ENCODE results near the gene CKAP2.
"Not testable (repeated sequence)": the region's sequence is repeated elsewhere in the genome, so short reads cannot be mapped to it uniquely, and the experiment has no call there.

The CKAP2 gene, protein sequence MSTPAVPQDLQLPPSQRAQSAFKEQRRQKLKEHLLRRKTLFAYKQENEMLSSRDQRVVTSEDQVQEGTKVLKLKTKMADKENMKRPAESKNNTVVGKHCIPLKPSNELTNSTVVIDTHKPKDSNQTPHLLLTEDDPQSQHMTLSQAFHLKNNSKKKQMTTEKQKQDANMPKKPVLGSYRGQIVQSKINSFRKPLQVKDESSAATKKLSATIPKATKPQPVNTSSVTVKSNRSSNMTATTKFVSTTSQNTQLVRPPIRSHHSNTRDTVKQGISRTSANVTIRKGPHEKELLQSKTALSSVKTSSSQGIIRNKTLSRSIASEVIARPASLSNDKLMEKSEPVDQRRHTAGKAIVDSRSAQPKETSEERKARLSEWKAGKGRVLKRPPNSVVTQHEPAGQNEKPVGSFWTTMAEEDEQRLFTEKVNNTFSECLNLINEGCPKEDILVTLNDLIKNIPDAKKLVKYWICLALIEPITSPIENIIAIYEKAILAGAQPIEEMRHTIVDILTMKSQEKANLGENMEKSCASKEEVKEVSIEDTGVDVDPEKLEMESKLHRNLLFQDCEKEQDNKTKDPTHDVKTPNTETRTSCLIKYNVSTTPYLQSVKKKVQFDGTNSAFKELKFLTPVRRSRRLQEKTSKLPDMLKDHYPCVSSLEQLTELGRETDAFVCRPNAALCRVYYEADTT

DNA sequence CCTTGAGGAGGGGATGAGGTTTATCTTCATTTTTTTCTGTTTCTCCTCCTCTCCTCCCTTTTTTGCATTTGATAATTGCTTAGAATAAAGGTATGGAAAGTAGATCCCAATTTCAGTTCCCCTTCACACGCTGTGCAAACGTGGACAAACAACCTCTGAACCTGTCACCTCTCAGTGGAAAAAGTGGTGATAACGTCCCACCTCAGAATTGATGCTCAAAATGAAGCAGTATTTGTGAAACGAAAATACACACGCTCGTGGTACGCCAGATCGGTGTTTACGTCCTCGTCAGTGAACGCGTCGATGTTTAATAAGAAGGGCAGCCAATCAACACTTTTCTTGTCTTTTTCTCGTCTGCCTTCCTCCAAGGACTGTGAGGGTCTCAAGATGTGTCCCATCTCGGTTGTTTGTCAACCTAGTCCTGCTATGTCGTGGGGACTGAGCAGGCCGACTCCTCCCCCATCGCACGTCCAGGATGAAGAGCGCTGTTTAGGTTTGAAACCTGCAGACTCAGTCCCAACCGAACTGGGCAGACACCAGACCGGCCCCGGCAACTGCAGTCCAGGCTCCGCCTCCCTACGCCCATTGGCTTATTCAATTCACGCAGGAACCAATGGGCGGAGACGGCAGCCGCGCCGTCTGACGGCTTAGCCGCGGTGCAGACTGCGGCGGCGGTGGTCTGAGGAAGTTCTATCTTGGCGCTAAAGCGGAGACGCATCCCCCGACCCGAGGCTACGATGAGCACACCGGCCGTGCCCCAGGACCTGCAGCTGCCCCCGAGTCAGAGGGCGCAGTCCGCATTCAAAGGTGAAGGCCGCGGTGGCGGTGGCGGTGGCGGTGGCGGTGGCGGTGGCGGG is at the start of gene CKAP2:
Gene CKAP2, plus strand, starts transcription at position 659 of the 857 bp plus-strand sequence. Its CDS starts 79 bp downstream, at position 738.
- H3K27ac ChIP-seq (ENCODE audit: low read depth, low read length), result peak within 1 kb of the TSS; percentile 92
- peak within 1 kb of the TSS; percentile 98 for H3K4me3 ChIP-seq (ENCODE audit: low read depth, low read length)
- no peaks in the 10 kb centered on the region for H3K27me3 ChIP-seq (ENCODE audit: control insufficient read depth, insufficient read depth, low read length)
- H3K9ac ChIP-seq (ENCODE audit: low read depth, low read length), result peak within 1 kb of the TSS; percentile 81
- peaks cover 10% of the 10 kb centered on the region for H3K4me1 ChIP-seq (ENCODE audit: control insufficient read depth, insufficient read depth, low read length)
- H3K9me3 ChIP-seq (ENCODE audit: control insufficient read depth, insufficient read depth, low read length), result no peaks in the 10 kb centered on the region
- peaks cover 33% of the 10 kb centered on the region for H3K36me3 ChIP-seq (ENCODE audit: control insufficient read depth, insufficient read depth, low read length)

DNA sequence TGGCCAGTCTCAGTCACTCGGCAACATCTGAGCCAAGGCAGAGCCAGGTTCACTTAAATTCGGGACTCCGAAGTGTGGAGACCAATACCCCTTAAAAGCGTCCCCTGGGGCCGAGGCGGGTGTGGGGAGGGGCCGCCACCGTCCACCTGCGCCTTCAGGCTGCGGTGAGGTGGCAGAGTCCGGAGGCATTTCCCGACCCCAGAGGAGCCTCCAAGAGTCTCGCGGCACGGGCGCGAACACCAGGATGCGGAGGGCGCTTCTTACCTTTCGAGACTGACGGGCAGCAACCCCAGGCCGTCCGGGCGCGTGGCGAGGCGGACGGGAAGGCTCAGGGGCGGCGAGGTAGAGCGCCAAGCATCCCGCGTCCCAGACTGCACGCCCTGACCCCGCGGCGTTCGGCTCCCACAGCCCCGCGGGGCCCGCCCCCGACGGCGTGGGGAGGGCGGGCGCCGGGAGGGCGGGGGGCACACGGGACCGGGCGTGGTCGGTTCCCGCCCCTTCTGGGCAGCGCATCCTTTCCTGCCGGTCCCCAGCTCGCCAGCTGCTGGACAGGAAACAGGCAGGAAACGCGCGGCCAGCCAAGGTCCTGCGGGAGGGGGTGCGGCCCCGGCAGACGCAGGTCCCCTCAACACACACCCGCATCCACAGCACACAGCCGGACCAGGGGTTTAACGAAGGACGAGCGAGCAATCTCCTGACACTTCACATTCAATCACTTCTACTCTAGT is 49.3 kb upstream of the CKAP2 start, which contains the start of gene THSD1:
Gene THSD1, minus strand, starts transcription at position 406 of the 728 bp plus-strand sequence. CDS start 3,572 bp downstream, outside the sequence.
- peaks cover 32% of the 10 kb centered on the region for H3K27me3 ChIP-seq (ENCODE audit: control insufficient read depth, insufficient read depth, low read length)
- H3K4me3 ChIP-seq (ENCODE audit: low read depth, low read length), result peak within 1 kb of the TSS; percentile 65
- H3K9ac ChIP-seq (ENCODE audit: low read depth, low read length), result no peak within 1 kb of the TSS

GRCh38 chr13:52406629-52407028 is 48.6 kb upstream of the CKAP2 start:
- peak overlapping the region; percentile 65 for H3K4me3 ChIP-seq (ENCODE audit: low read depth, low read length)
- H3K36me3 ChIP-seq (ENCODE audit: control insufficient read depth, insufficient read depth, low read length), result no peaks in the 10 kb centered on the region
- no peaks in the 10 kb centered on the region for H3K9me3 ChIP-seq (ENCODE audit: control insufficient read depth, insufficient read depth, low read length)
- no peak overlapping the region for H3K9ac ChIP-seq (ENCODE audit: low read depth, low read length)
- H3K4me1 ChIP-seq (ENCODE audit: control insufficient read depth, insufficient read depth, low read length), result peaks cover 3% of the 10 kb centered on the region; the same call in 1 of the 2 replicates
- peaks cover 32% of the 10 kb centered on the region for H3K27me3 ChIP-seq (ENCODE audit: control insufficient read depth, insufficient read depth, low read length)
- no peak overlapping the region for H3K27ac ChIP-seq (ENCODE audit: low read depth, low read length)

More for the DNA sequence above, 49.3 kb upstream of the CKAP2 start, which contains the start of gene THSD1:
- Histone ChIP-seq H3K9me3 (ENCODE audit: control insufficient read depth, insufficient read depth, low read length) (no peaks in the 10 kb centered on the region), H3K4me1 (ENCODE audit: control insufficient read depth, insufficient read depth, low read length) (peaks cover 3% of the 10 kb centered on the region; the same call in 1 of the 2 replicates), H3K27ac (ENCODE audit: low read depth, low read length) (no peak within 1 kb of the TSS), H3K36me3 (ENCODE audit: control insufficient read depth, insufficient read depth, low read length) (no peaks in the 10 kb centered on the region)

DNA sequence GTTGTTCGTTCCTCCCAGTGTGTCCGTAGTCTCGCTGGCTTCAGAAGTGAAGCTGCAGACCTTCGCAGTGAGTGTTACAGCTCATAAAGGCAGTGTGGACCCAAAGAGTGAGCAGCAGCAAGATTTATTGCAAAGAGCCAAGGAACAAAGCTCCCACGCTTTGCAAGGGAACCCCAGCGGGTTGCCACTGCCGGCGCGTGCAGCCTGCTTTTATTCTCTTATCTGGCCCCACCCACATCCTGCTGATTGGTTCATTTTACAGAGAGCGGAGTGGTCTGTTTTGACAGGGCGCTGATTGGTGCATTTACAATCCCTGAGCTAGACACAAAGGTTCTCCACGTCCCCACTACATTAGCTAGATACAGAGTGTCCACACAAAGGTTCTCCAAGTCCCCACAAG is 47.8 kb upstream of the CKAP2 start:
- not testable (repeated sequence) for H3K4me1 ChIP-seq (ENCODE audit: control insufficient read depth, insufficient read depth, low read length); H3K9ac ChIP-seq (ENCODE audit: low read depth, low read length); H3K4me3 ChIP-seq (ENCODE audit: low read depth, low read length); H3K9me3 ChIP-seq (ENCODE audit: control insufficient read depth, insufficient read depth, low read length); H3K36me3 ChIP-seq (ENCODE audit: control insufficient read depth, insufficient read depth, low read length); H3K27ac ChIP-seq (ENCODE audit: low read depth, low read length)
- H3K27me3 ChIP-seq (ENCODE audit: control insufficient read depth, insufficient read depth, low read length), result peaks cover 32% of the 10 kb centered on the region

DNA sequence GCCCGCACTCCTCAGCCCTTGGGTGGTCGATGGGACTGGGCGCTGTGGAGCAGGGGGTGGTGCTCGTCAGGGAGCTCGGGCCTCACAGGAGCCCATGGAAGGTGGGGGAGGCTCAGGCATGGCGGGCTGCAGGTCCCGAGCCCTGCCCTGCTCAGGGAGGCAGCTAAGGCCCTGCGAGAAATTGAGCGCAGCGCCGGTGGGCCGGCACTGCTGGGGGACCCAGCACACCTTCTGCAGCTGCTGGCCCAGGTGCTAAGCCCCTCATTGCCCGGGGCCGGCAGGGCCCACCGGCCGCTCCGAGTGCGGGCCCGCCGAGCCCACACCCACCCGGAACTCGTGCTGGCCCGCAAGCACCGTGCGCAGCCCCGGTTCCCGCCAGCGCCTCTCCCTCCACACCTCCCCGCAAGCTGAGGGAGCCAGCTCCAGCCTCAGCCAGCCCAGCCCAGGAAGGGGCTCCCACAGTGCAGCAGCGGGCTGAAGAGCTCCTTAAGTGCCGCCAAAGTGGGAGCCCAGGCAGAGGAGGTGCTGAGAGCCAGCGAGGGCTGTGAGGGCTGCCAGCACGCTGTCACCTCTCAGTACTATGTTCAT is 47.1 kb upstream of the CKAP2 start:
- not testable (repeated sequence) for H3K9me3 ChIP-seq (ENCODE audit: control insufficient read depth, insufficient read depth, low read length); H3K4me3 ChIP-seq (ENCODE audit: low read depth, low read length); H3K27ac ChIP-seq (ENCODE audit: low read depth, low read length); H3K4me1 ChIP-seq (ENCODE audit: control insufficient read depth, insufficient read depth, low read length); H3K36me3 ChIP-seq (ENCODE audit: control insufficient read depth, insufficient read depth, low read length); H3K9ac ChIP-seq (ENCODE audit: low read depth, low read length)
- H3K27me3 ChIP-seq (ENCODE audit: control insufficient read depth, insufficient read depth, low read length), result peaks cover 32% of the 10 kb centered on the region

- H3K9ac ChIP-seq (ENCODE audit: low read depth, low read length), result no peak overlapping the region
- peaks cover 5% of the 10 kb centered on the region for H3K27me3 ChIP-seq (ENCODE audit: control insufficient read depth, insufficient read depth, low read length)
- peaks cover 34% of the 10 kb centered on the region for H3K36me3 ChIP-seq (ENCODE audit: control insufficient read depth, insufficient read depth, low read length)
- H3K4me1 ChIP-seq (ENCODE audit: control insufficient read depth, insufficient read depth, low read length), result no peaks in the 10 kb centered on the region
- no peak overlapping the region for H3K4me3 ChIP-seq (ENCODE audit: low read depth, low read length)
- H3K27ac ChIP-seq (ENCODE audit: low read depth, low read length), result no peak overlapping the region
- H3K9me3 ChIP-seq (ENCODE audit: control insufficient read depth, insufficient read depth, low read length), result no peaks in the 10 kb centered on the region
Observed at GRCh38 chr13:52411629-52412028, 43.6 kb upstream of the CKAP2 start.

- no peak overlapping the region for H3K27ac ChIP-seq (ENCODE audit: low read depth, low read length)
- H3K4me3 ChIP-seq (ENCODE audit: low read depth, low read length), result no peak overlapping the region
Observed at GRCh38 chr13:52412128-52412527, 43.1 kb upstream of the CKAP2 start.

GRCh38 chr13:52414051-52414450 is 41.2 kb upstream of the CKAP2 start:
- H3K4me3 ChIP-seq (ENCODE audit: low read depth, low read length), result no peak overlapping the region
- no peaks in the 10 kb centered on the region for H3K27me3 ChIP-seq (ENCODE audit: control insufficient read depth, insufficient read depth, low read length)
- no peaks in the 10 kb centered on the region for H3K4me1 ChIP-seq (ENCODE audit: control insufficient read depth, insufficient read depth, low read length)
- no peak overlapping the region for H3K27ac ChIP-seq (ENCODE audit: low read depth, low read length)
- H3K9me3 ChIP-seq (ENCODE audit: control insufficient read depth, insufficient read depth, low read length), result no peaks in the 10 kb centered on the region
- H3K9ac ChIP-seq (ENCODE audit: low read depth, low read length), result no peak overlapping the region
- peaks cover 53% of the 10 kb centered on the region for H3K36me3 ChIP-seq (ENCODE audit: control insufficient read depth, insufficient read depth, low read length)

More at GRCh38 chr13:52412128-52412527, 43.1 kb upstream of the CKAP2 start:
- Histone ChIP-seq H3K4me1 (ENCODE audit: control insufficient read depth, insufficient read depth, low read length) (no peaks in the 10 kb centered on the region), H3K9me3 (ENCODE audit: control insufficient read depth, insufficient read depth, low read length) (no peaks in the 10 kb centered on the region), H3K27me3 (ENCODE audit: control insufficient read depth, insufficient read depth, low read length) (0 out of 2 replicates have a peak, but pooled peaks cover under 1% of the 10 kb centered on the region), H3K9ac (ENCODE audit: low read depth, low read length) (no peak overlapping the region), H3K36me3 (ENCODE audit: control insufficient read depth, insufficient read depth, low read length) (peaks cover 39% of the 10 kb centered on the region)

DNA sequence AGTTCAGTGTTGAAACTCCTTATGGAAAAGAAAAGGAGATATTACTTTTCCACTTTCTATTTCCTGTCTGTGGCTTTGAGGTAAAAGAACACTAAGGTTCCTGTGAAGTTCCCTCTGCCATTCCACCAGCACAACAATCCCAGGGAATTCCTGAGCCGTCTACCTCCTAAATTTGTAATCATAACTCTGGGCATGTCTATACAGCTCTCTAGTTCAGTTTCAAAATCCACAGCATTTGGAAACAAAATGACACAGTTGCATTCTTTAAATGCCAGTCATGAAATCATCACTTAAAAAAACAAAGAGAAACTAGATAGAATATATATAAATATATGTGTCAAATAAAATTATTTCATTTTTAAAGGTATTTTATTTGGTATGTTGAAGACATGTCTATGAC is 40.3 kb upstream of the CKAP2 start:
- Histone ChIP-seq H3K27ac (ENCODE audit: low read depth, low read length) (no peak overlapping the region), H3K36me3 (ENCODE audit: control insufficient read depth, insufficient read depth, low read length) (peaks cover 53% of the 10 kb centered on the region), H3K27me3 (ENCODE audit: control insufficient read depth, insufficient read depth, low read length) (no peaks in the 10 kb centered on the region), H3K4me3 (ENCODE audit: low read depth, low read length) (no peak overlapping the region), H3K9me3 (ENCODE audit: control insufficient read depth, insufficient read depth, low read length) (no peaks in the 10 kb centered on the region), H3K4me1 (ENCODE audit: control insufficient read depth, insufficient read depth, low read length) (no peaks in the 10 kb centered on the region), H3K9ac (ENCODE audit: low read depth, low read length) (no peak overlapping the region)

- H3K27me3 ChIP-seq (ENCODE audit: control insufficient read depth, insufficient read depth, low read length), result no peaks in the 10 kb centered on the region
- H3K36me3 ChIP-seq (ENCODE audit: control insufficient read depth, insufficient read depth, low read length), result peaks cover 61% of the 10 kb centered on the region
- H3K4me1 ChIP-seq (ENCODE audit: control insufficient read depth, insufficient read depth, low read length), result no peaks in the 10 kb centered on the region
- no peak overlapping the region for H3K27ac ChIP-seq (ENCODE audit: low read depth, low read length)
- no peak overlapping the region for H3K9ac ChIP-seq (ENCODE audit: low read depth, low read length)
- H3K9me3 ChIP-seq (ENCODE audit: control insufficient read depth, insufficient read depth, low read length), result no peaks in the 10 kb centered on the region
- H3K4me3 ChIP-seq (ENCODE audit: low read depth, low read length), result no peak overlapping the region
Observed at GRCh38 chr13:52419080-52419479, 36.2 kb upstream of the CKAP2 start.
